Activated CD8-positive, alpha-beta T cell treated with anti-CD3 and anti-CD28 coated beads, Interleukin-2, amount 10 ng/mL, durations not matched to agents 7 days and 5 days (primary cell): ENCODE measurements around the gene TTLL13. TPM values are rescaled to one million over a fixed set of nuclear protein-coding genes. Genes with fewer than 3 reads are reported as not detected.
A peak's percentile ranks its signal among the peaks of the same experiment; 100 is the strongest.

Experiments
- ATAC-seq: fragments of 150-1000 bp; cut with Tn5 transposase; one replicate; pipeline ENCODE4 v1.10.0; 2021; ENCODE audit warnings: moderate library complexity
- CTCF ChIA-PET: fragments of 350-600 bp; sonication (Branson Sonifier 250); formaldehyde crosslinking; loops from one replicate; lab custom pipeline; 2021; ENCODE audit warnings: antibody characterized with exemption; lab: Charles Lee
- POLR2A ChIA-PET: fragments of 350-600 bp; sonication (Branson Sonifier 250); formaldehyde crosslinking; loops from one replicate; lab custom pipeline; 2021; ENCODE audit warnings: antibody characterized with exemption; lab: Charles Lee
- DNase-seq: peaks from one replicate; pipeline ENCODE4 v3.0.0-alpha.2; 2020
- H3K27ac Mint-ChIP-seq: one replicate; pipeline ENCODE4 v1.8.0; 2021; ENCODE audit warnings: mild to moderate bottlenecking, mixed read lengths
- H3K27me3 Mint-ChIP-seq: one replicate; pipeline ENCODE4 v1.8.0; 2021; ENCODE audit warnings: low read depth, mixed read lengths
- H3K36me3 Mint-ChIP-seq: one replicate; pipeline ENCODE4 v1.8.0; 2021; ENCODE audit warnings: low read depth, mixed read lengths
- H3K4me1 Mint-ChIP-seq: one replicate; pipeline ENCODE4 v1.8.0; 2021; ENCODE audit warnings: low read depth, mixed read lengths
- H3K4me3 Mint-ChIP-seq: one replicate; pipeline ENCODE4 v1.8.0; 2021; ENCODE audit warnings: mild to moderate bottlenecking, mixed read lengths
- H3K9me3 Mint-ChIP-seq: one replicate; pipeline ENCODE4 v1.8.0; 2022; ENCODE audit warnings: mixed read lengths; ENCODE audit not compliant: insufficient read depth
- total RNA-seq, 2 experiments: library from RNA; stranded (reverse); gene quantifications; one replicate each; pipeline ENCODE4 v1.2.3, GENCODE V29; 2021

TTLL13 gene
- total RNA-seq, 2 experiments from 2014 or later = 1.3 TPM; not detected in 1

- CTCF ChIA-PET = interaction anchor here (0.9 to 4.0 kb wide), 8 partner anchors 9 to 75 kb away, joined by 3 to 29 read pairs (median 3); partner anchors contain the start of genes CIB1, GDPGP1 and SEMA4B
- DNase-seq (no peak), ATAC-seq (no peak)
- Mint-ChIP-seq H3K27me3 (no peaks in the 10 kb centered on the region), H3K4me3 (no peak overlapping the region), H3K36me3 (no peaks in the 10 kb centered on the region), H3K9me3 (no peaks in the 10 kb centered on the region), H3K4me1 (peaks cover 23% of the 10 kb centered on the region), H3K27ac (no peak overlapping the region)
- POLR2A ChIA-PET = interaction anchor here (1.1 kb wide), 2 partner anchors 11 to 17 kb away, joined by 3 to 4 read pairs; no protein-coding TSS in a partner anchor
Observed at GRCh38 chr15:90217671-90218394, 31.5 kb upstream of the TTLL13 start.

- H3K36me3 Mint-ChIP-seq = no peaks in the 10 kb centered on the region
- ChIA-PET POLR2A (interaction anchor here (1.0 kb wide), 1 partner anchor 18 kb away, joined by 4 read pairs; the partner anchor contains the start of gene SEMA4B), CTCF (interaction anchor here (0.8 to 4.0 kb wide), 12 partner anchors 13 to 458 kb away, joined by 3 to 29 read pairs (median 3); partner anchors contain the start of genes IDH2 and SEMA4B)
- no peaks in the 10 kb centered on the region for H3K9me3 Mint-ChIP-seq
- no peak overlapping the region for H3K4me3 Mint-ChIP-seq
- no peak overlapping the region for H3K27ac Mint-ChIP-seq
- peak; percentile 89 for ATAC-seq
- H3K4me1 Mint-ChIP-seq = peaks cover 23% of the 10 kb centered on the region
- peak; percentile 71 for DNase-seq
- H3K27me3 Mint-ChIP-seq = no peaks in the 10 kb centered on the region
Observed at GRCh38 chr15:90219421-90220141, 29.8 kb upstream of the TTLL13 start.

- H3K4me1 Mint-ChIP-seq = peaks cover 20% of the 10 kb centered on the region
- no peaks in the 10 kb centered on the region for H3K27me3 Mint-ChIP-seq
- no peak overlapping the region for H3K27ac Mint-ChIP-seq
- POLR2A ChIA-PET = interaction anchor here (1.0 to 2.1 kb wide), 3 partner anchors 9 to 20 kb away, joined by 3 to 9 read pairs (median 3); partner anchors contain the start of genes CIB1, GDPGP1 and SEMA4B
- CTCF ChIA-PET = interaction anchor here (0.8 to 2.9 kb wide), 21 partner anchors 9 to 481 kb away, joined by 3 to 19 read pairs (median 4); partner anchors contain the start of genes CIB1, GDPGP1, IDH2 and NGRN
- H3K36me3 Mint-ChIP-seq = peaks cover 2% of the 10 kb centered on the region
- ATAC-seq (peak; percentile 43), DNase-seq (peak; percentile 52)
- no peak overlapping the region for H3K4me3 Mint-ChIP-seq
- H3K9me3 Mint-ChIP-seq = no peaks in the 10 kb centered on the region
Observed at GRCh38 chr15:90221246-90221900, 28.0 kb upstream of the TTLL13 start.

GRCh38 chr15:90222547-90222946, 26.8 kb upstream of the TTLL13 start:
- H3K27me3 Mint-ChIP-seq = no peaks in the 10 kb centered on the region
- CTCF ChIA-PET = interaction anchor here (1.3 to 2.9 kb wide), 6 partner anchors 10 to 348 kb away, joined by 4 to 19 read pairs (median 12); partner anchors contain the start of genes CIB1, GDPGP1 and SEMA4B
- no peak for ATAC-seq

GRCh38 chr15:90223441-90224165, 25.8 kb upstream of the TTLL13 start:
- ChIA-PET CTCF (interaction anchor here (2.9 kb wide), 1 partner anchor 9 kb away, joined by 17 read pairs; the partner anchor contains the start of genes CIB1 and GDPGP1), POLR2A (no interaction called here)
- Mint-ChIP-seq H3K4me3 (no peak overlapping the region), H3K27me3 (no peaks in the 10 kb centered on the region), H3K4me1 (peaks cover 12% of the 10 kb centered on the region), H3K9me3 (no peaks in the 10 kb centered on the region), H3K27ac (no peak overlapping the region), H3K36me3 (peaks cover 3% of the 10 kb centered on the region)
- DNase-seq = no peak
- ATAC-seq = no peak

More at GRCh38 chr15:90222547-90222946, 26.8 kb upstream of the TTLL13 start:
- H3K36me3 Mint-ChIP-seq = peaks cover 2% of the 10 kb centered on the region
- POLR2A ChIA-PET = interaction anchor here (2.1 kb wide), 1 partner anchor 11 kb away, joined by 9 read pairs; the partner anchor contains the start of genes CIB1 and GDPGP1
- H3K4me1 Mint-ChIP-seq = peaks cover 13% of the 10 kb centered on the region
- no peak overlapping the region for H3K27ac Mint-ChIP-seq
- no peaks in the 10 kb centered on the region for H3K9me3 Mint-ChIP-seq
- no peak for DNase-seq
- no peak overlapping the region for H3K4me3 Mint-ChIP-seq

- ChIA-PET CTCF (no interaction called here), POLR2A (no interaction called here)
- Mint-ChIP-seq H3K27ac (no peak overlapping the region), H3K4me3 (no peak overlapping the region), H3K36me3 (peaks cover 17% of the 10 kb centered on the region), H3K27me3 (no peaks in the 10 kb centered on the region), H3K4me1 (peaks cover 10% of the 10 kb centered on the region), H3K9me3 (no peaks in the 10 kb centered on the region)
- no peak for DNase-seq
- ATAC-seq = no peak
Observed at GRCh38 chr15:90225047-90225446, 24.3 kb upstream of the TTLL13 start.

GRCh38 chr15:90225504-90226234, 23.7 kb upstream of the TTLL13 start:
- ChIA-PET POLR2A (no interaction called here), CTCF (no interaction called here)
- ATAC-seq = no peak
- no peaks in the 10 kb centered on the region for H3K9me3 Mint-ChIP-seq
- no peak overlapping the region for H3K27ac Mint-ChIP-seq
- peaks cover 20% of the 10 kb centered on the region for H3K36me3 Mint-ChIP-seq
- no peak overlapping the region for H3K4me3 Mint-ChIP-seq
- no peak for DNase-seq
- H3K27me3 Mint-ChIP-seq = no peaks in the 10 kb centered on the region
- peaks cover 16% of the 10 kb centered on the region for H3K4me1 Mint-ChIP-seq

- Mint-ChIP-seq H3K4me1 (peaks cover 32% of the 10 kb centered on the region), H3K4me3 (no peak overlapping the region), H3K27ac (no peak overlapping the region), H3K36me3 (peaks cover 29% of the 10 kb centered on the region), H3K27me3 (no peaks in the 10 kb centered on the region), H3K9me3 (no peaks in the 10 kb centered on the region)
- CTCF ChIA-PET = no interaction called here
- POLR2A ChIA-PET = interaction anchor here (0.5 kb wide), 1 partner anchor 84 kb away, joined by 4 read pairs; no protein-coding TSS in a partner anchor
- no peak for ATAC-seq
- no peak for DNase-seq
Observed at GRCh38 chr15:90227336-90227735, 22.0 kb upstream of the TTLL13 start.

- peaks cover 40% of the 10 kb centered on the region for H3K4me1 Mint-ChIP-seq
- H3K27me3 Mint-ChIP-seq = no peaks in the 10 kb centered on the region
- no peak for ATAC-seq
- H3K9me3 Mint-ChIP-seq = no peaks in the 10 kb centered on the region
- CTCF ChIA-PET = no interaction called here
- H3K36me3 Mint-ChIP-seq = peaks cover 31% of the 10 kb centered on the region
- POLR2A ChIA-PET = interaction anchor here (1.1 kb wide), 1 partner anchor 10 kb away, joined by 3 read pairs; no protein-coding TSS in a partner anchor
- H3K4me3 Mint-ChIP-seq = no peak overlapping the region
- DNase-seq = no peak
- H3K27ac Mint-ChIP-seq = no peak overlapping the region
Observed at GRCh38 chr15:90227816-90228772, 21.3 kb upstream of the TTLL13 start.
